M059J (cell line): ENCODE measurements around the gene CREBBP. TPM values are rescaled to one million over a fixed set of nuclear protein-coding genes. Genes with fewer than 3 reads are reported as not detected.

Source experiments
- DNase-seq: peaks from one replicate; pipeline ENCODE4 v3.0.0-alpha.2; 2012; ENCODE audit warnings: low read depth
- total RNA-seq: library from RNA; depleted of rRNA; stranded (reverse); fragments of >200 nt; shearing (Covaris generic); gene quantifications from 2 replicates; pipeline ENCODE4 v1.2.3, GENCODE V29; 2014

The CREBBP gene
- total RNA-seq, 1 experiment from 2014 or later: 14.8 TPM

GRCh38 chr16:3879887-3880564, 487 bp downstream of the CREBBP start:
- DNase-seq: peak; percentile 53

- peak; percentile 32 for DNase-seq
These were observed 1.1 kb downstream of the CREBBP start for GRCh38 chr16:3879258-3879886.

- no peak for DNase-seq
These were observed 1.9 kb downstream of the CREBBP start for GRCh38 chr16:3878610-3879009.

- peak; percentile 34 for DNase-seq
These were observed 3.8 kb downstream of the CREBBP start for GRCh38 chr16:3876695-3877094.

GRCh38 chr16:3876160-3876559, 4.4 kb downstream of the CREBBP start:
- DNase-seq: no peak

GRCh38 chr16:3874794-3875692, 5.5 kb downstream of the CREBBP start:
- no peak for DNase-seq

- no peak for DNase-seq
These were observed 6.3 kb downstream of the CREBBP start for GRCh38 chr16:3874242-3874641.

GRCh38 chr16:3873482-3874173, 6.9 kb downstream of the CREBBP start:
- no peak for DNase-seq

GRCh38 chr16:3872216-3872895, 8.2 kb downstream of the CREBBP start:
- DNase-seq: no peak

- no peak for DNase-seq
These were observed 11.5 kb downstream of the CREBBP start for GRCh38 chr16:3868967-3869366.

GRCh38 chr16:3868556-3868955, 12.0 kb downstream of the CREBBP start:
- no peak for DNase-seq

GRCh38 chr16:3866703-3867431, 13.6 kb downstream of the CREBBP start:
- DNase-seq: no peak

- DNase-seq: no peak
These were observed 15.3 kb downstream of the CREBBP start for GRCh38 chr16:3865241-3865640.

- DNase-seq: no peak
These were observed 16.0 kb downstream of the CREBBP start for GRCh38 chr16:3864562-3864961.

- no peak for DNase-seq
These were observed 16.9 kb downstream of the CREBBP start for GRCh38 chr16:3863587-3863986.

GRCh38 chr16:3861808-3862451, 18.6 kb downstream of the CREBBP start:
- DNase-seq: peak; percentile 60

- no peak for DNase-seq
These were observed 20.6 kb downstream of the CREBBP start for GRCh38 chr16:3859889-3860288.

- no peak for DNase-seq
These were observed 21.7 kb downstream of the CREBBP start for GRCh38 chr16:3858801-3859200.

- no peak for DNase-seq
These were observed 23.1 kb downstream of the CREBBP start for GRCh38 chr16:3857189-3858043.
